ENCODE measurements around the gene CCSER1.

GRCh38 chr4:90145319-90145718 is 18.1 kb downstream of the CCSER1 start:
- TF ChIP-seq POLR2A (IDR thresholded peaks at IDR 0.05) (no peak), CTCF (IDR thresholded peaks at IDR 0.05 in 8 of 11, conservative IDR thresholded peaks at IDR 0.05 in 3 of 11) (no peak), POLR2AphosphoS5 (IDR thresholded peaks at IDR 0.05) (no peak)
